Karpas-422 (cell line): ENCODE data around the gene TOR1A. TPM values are rescaled to one million over a fixed set of nuclear protein-coding genes. Genes with fewer than 3 reads are reported as not detected.
A peak's percentile ranks its signal among the peaks of the same experiment; 100 is the strongest.

Experiments
- DNase-seq: peaks from one replicate; pipeline ENCODE4 v3.0.0-alpha.2; 2015
- H2AFZ ChIP-seq: fragments of 200-600 bp; sonication (generic); 2 replicates; pipeline ENCODE4 v1.6.1; 2014; ENCODE audit warnings: antibody characterized with exemption, low read length, mixed read lengths
- H3K27ac ChIP-seq: fragments of 200-600 bp; sonication (generic); 2 replicates; pipeline ENCODE4 v1.5.1; 2014; ENCODE audit warnings: mild to moderate bottlenecking, low read length, moderate library complexity
- H3K27me3 ChIP-seq: fragments of 200-600 bp; sonication (generic); 2 replicates; pipeline ENCODE4 v1.6.1; 2014; ENCODE audit warnings: low read length, mixed read lengths
- H3K36me3 ChIP-seq: fragments of 200-600 bp; sonication (generic); 2 replicates; pipeline ENCODE4 v1.6.1; 2014; ENCODE audit warnings: low read length, mixed read lengths; ENCODE audit not compliant: insufficient read depth
- H3K4me1 ChIP-seq: fragments of 200-600 bp; sonication (generic); 2 replicates; pipeline ENCODE4 v1.6.1; 2014; ENCODE audit warnings: mild to moderate bottlenecking, low read length, mixed read lengths
- H3K4me2 ChIP-seq: fragments of 200-600 bp; sonication (generic); 2 replicates; pipeline ENCODE4 v1.6.1; 2014; ENCODE audit warnings: low read length, low read depth, mild to moderate bottlenecking; ENCODE audit not compliant: poor library complexity, severe bottlenecking
- H3K4me3 ChIP-seq: fragments of 200-600 bp; sonication (generic); 2 replicates; pipeline ENCODE4 v1.5.1; 2014; ENCODE audit warnings: mild to moderate bottlenecking, antibody characterized with exemption, low read length, mixed read lengths
- H3K79me2 ChIP-seq: fragments of 200-600 bp; sonication (generic); 2 replicates; pipeline ENCODE4 v1.6.1; 2014; ENCODE audit warnings: mild to moderate bottlenecking, low read length, mixed read lengths
- H3K9ac ChIP-seq: fragments of 200-600 bp; sonication (generic); 2 replicates; pipeline ENCODE4 v1.6.0; 2014; ENCODE audit warnings: low read length
- H3K9me2 ChIP-seq: fragments of 200-600 bp; sonication (generic), shearing (Covaris generic); replicated peaks from 2 replicates; pipeline ENCODE4 v1.6.0; 2014; ENCODE audit warnings: mild to moderate bottlenecking, low read length, moderate library complexity; ENCODE audit not compliant: insufficient read depth
- H3K9me3 ChIP-seq: fragments of 300-700, 200-600 bp; sonication (generic); 2 replicates; pipeline ENCODE4 v1.6.1; 2014; ENCODE audit warnings: low read length, mixed read lengths
- H4K20me1 ChIP-seq: fragments of 200-600 bp; sonication (generic); 2 replicates; pipeline ENCODE4 v1.6.1; 2014; ENCODE audit warnings: mild to moderate bottlenecking, antibody characterized with exemption, low read length, low read depth; ENCODE audit not compliant: insufficient read depth
- total RNA-seq: library from RNA; depleted of rRNA; stranded (reverse); fragments of >200 nt; shearing (Covaris generic); gene quantifications from 2 replicates; pipeline ENCODE4 v1.2.3, GENCODE V29; 2014; ENCODE audit warnings: low replicate concordance

TOR1A gene
- total RNA-seq, 1 experiment from 2014 or later: 53.1 TPM

DNA sequence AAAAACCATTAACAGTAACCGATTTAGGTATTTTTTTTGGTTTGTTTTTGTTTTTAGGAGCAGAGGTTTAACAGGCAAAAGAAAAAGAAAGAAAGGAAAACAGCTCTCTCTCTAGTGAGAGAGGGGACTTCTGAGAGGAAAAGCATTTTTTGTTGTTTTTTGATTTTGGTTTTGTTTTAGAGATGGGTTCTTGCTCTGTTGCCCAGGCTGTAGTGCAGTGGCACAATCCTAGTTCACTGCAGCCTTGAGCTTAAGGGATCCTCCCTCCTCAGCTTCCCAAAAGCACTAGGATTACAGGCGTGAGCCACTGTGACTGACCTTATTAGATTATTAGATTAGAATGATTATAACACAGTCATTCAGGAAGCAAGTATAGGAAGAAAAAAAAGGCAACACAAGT is 21.4 kb upstream of the TOR1A start:
- peaks cover 8% of the 10 kb centered on the region for H3K4me1 ChIP-seq
- DNase-seq: no peak
- no peaks in the 10 kb centered on the region for H3K36me3 ChIP-seq
- no peak overlapping the region for H3K4me3 ChIP-seq
- H4K20me1 ChIP-seq: no peaks in the 10 kb centered on the region
- no peak overlapping the region for H3K4me2 ChIP-seq
- no peaks in the 10 kb centered on the region for H3K9me3 ChIP-seq
- no peak overlapping the region for H2AFZ ChIP-seq
- H3K27me3 ChIP-seq: no peaks in the 10 kb centered on the region
- H3K27ac ChIP-seq: 0 out of 2 replicates have a peak overlapping the region, but pooled peaks have one; percentile 2
- no peak overlapping the region for H3K9ac ChIP-seq
- H3K9me2 ChIP-seq: no peaks in the 10 kb centered on the region
- peaks cover 27% of the 10 kb centered on the region for H3K79me2 ChIP-seq

DNA sequence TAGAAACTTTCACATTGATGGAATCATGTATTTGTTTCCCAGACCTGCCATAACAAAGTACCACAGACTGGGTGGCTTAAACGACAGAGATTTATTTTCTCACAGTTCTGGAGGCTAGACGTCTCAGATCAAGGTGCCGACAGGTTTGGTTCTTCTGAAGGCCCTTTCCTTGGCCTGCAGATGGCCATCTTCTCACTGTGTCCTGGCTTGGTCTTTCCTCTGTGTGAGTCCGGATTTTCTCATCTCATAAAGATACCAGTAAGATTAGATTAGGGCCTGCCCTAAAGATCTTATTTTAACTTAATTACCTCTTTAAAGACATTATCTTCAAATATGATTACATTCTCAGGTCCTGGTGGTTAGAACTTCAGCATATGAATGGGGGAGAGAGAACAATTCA is 17.1 kb upstream of the TOR1A start:
- Histone ChIP-seq H3K4me1 (peaks cover 40% of the 10 kb centered on the region), H3K79me2 (peaks cover 63% of the 10 kb centered on the region), H3K4me3 (no peak overlapping the region), H3K27ac (no peak overlapping the region), H3K9me2 (no peaks in the 10 kb centered on the region), H3K9me3 (no peaks in the 10 kb centered on the region), H2AFZ (no peak overlapping the region), H3K9ac (no peak overlapping the region), H3K27me3 (no peaks in the 10 kb centered on the region), H4K20me1 (no peaks in the 10 kb centered on the region), H3K4me2 (no peak overlapping the region), H3K36me3 (no peaks in the 10 kb centered on the region)
- DNase-seq: no peak

DNA sequence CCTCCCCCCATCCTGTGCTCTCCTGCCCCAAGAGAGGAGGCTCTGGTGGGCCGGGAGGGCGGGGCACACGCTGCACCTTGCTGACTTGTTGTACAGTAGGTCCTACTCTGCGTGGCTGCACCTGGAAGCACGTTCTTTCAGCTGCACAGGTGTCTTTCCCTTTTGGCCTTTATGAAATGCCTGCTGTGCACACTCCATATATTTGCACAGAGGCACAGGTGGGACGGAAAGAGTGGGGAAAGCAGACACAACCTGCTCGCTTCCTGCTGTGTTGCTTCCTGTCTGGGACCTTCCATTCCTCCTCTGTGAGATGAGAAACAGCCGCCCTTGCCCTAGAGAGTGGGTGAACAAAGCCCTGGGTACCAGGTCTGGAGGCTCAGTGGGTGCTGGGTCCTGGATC is 16.1 kb upstream of the TOR1A start:
- Histone ChIP-seq H3K4me3 (no peak overlapping the region), H4K20me1 (no peaks in the 10 kb centered on the region), H3K4me1 (peaks cover 40% of the 10 kb centered on the region), H2AFZ (no peak overlapping the region), H3K27ac (no peak overlapping the region), H3K9ac (no peak overlapping the region), H3K79me2 (peaks cover 67% of the 10 kb centered on the region), H3K4me2 (no peak overlapping the region), H3K9me3 (no peaks in the 10 kb centered on the region), H3K27me3 (no peaks in the 10 kb centered on the region), H3K9me2 (no peaks in the 10 kb centered on the region), H3K36me3 (no peaks in the 10 kb centered on the region)
- DNase-seq: no peak

DNA sequence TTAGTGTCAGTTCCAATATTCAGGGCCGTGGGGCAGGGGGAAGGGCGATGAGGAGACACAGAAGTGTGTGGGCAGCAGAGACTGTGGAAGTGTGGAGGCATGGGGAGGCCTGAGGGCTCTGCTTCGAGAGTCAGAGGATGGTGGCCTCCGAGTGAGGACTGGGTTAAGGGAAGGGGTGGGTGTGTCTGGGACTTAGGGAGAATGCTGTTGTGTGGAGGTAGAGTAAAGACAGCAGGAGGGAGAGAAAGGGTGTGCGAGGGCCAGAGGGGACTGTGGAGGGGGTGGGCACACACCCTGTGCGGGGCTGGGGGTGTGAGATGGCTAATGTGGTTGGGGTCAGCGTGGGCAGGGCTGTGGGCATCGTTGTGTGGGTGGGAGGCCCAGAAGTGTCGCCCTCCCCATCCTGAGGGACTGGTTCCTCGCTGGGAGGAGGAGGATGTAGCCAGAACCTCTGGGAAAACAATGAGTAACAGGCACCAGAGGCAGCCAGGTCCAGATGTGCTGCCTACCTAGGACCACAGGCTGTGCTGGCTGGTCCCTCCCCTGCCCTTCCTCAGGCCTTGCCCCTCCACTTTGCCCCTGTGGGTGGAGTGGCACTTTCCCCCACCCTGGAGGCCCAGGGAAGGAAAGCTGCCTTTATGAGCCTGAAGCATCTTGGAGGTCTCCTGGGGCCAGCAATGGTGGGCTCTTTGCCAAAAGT is 15.5 kb upstream of the TOR1A start:
- no peak for DNase-seq
- H3K9me3 ChIP-seq: no peaks in the 10 kb centered on the region
- H3K36me3 ChIP-seq: no peaks in the 10 kb centered on the region
- no peaks in the 10 kb centered on the region; the same call in 1 of the 2 replicates for H4K20me1 ChIP-seq
- no peak overlapping the region for H3K4me3 ChIP-seq
- H3K79me2 ChIP-seq: peaks cover 73% of the 10 kb centered on the region
- H3K9me2 ChIP-seq: no peaks in the 10 kb centered on the region
- no peaks in the 10 kb centered on the region for H3K27me3 ChIP-seq
- no peak overlapping the region for H2AFZ ChIP-seq
- peaks cover 40% of the 10 kb centered on the region for H3K4me1 ChIP-seq
- H3K27ac ChIP-seq: no peak overlapping the region
- H3K9ac ChIP-seq: no peak overlapping the region
- no peak overlapping the region for H3K4me2 ChIP-seq

DNA sequence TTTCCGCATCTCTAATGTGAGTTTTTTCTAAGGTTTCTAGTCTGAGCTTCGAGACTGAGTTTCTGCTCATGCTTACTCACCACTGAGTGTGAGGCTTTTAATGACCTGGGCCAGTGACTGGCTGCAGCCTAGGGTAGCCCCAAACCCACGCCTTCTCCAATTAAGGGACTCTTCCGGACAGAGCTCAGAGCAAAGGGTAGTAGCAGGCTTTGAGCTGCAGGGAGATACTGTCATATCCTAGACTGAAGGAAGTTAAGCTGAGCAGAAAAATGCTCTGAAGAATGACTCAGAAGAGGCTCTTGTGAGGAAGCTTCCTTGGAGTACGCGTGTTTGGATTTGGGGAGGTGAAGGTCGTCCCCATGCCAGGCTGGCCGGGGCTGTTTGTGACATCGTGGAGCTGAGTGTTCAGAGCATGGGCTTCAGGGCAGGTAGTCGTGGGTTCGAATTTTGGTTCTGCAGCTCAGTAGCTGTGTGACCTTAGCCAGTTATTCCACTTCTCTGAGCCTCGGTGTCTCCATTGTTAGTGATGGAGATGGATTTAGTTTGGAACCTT is 14.8 kb upstream of the TOR1A start:
- Histone ChIP-seq H3K4me1 (peaks cover 39% of the 10 kb centered on the region), H4K20me1 (peaks cover 2% of the 10 kb centered on the region; the same call in 1 of the 2 replicates), H3K27me3 (no peaks in the 10 kb centered on the region), H3K36me3 (no peaks in the 10 kb centered on the region; the same call in 1 of the 2 replicates), H3K4me2 (no peak overlapping the region), H3K79me2 (peaks cover 78% of the 10 kb centered on the region), H3K4me3 (no peak overlapping the region), H3K9me2 (no peaks in the 10 kb centered on the region), H2AFZ (no peak overlapping the region), H3K9me3 (no peaks in the 10 kb centered on the region), H3K9ac (no peak overlapping the region), H3K27ac (no peak overlapping the region)
- no peak for DNase-seq

DNA sequence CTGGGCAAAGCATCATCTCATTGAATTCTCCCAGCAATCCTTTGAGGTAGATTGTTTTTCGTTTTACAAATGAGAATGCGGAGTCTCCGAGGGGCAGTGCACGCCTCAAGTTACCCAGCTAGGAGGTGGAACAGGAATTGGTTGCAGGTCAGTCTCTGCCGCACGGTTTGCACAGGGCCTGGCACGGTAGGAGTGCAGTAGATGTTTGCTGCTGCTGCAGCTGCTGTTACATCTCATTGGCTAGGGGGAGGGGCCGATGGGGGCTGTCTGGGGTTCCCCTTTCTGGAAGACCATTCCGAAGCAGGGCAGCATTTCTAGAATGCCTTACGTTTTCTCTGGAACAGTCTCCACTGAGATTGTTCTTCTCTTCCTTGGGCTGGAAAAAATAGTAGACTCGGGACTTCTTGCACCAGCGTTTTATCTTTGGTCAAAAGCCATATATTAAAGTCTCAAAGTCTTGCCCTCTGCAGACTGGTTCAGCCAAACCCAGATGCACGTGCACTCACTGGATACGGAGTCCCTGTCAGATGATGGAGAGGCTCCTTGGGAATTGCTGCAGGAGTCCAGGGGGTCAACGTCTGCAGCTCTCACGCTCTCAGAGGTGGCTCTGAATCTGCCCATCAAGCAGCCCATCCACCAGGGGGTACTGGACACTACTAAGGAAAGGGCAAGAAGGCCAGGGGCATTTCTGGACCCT is 12.5 kb upstream of the TOR1A start:
- peaks cover 74% of the 10 kb centered on the region for H3K79me2 ChIP-seq

DNA sequence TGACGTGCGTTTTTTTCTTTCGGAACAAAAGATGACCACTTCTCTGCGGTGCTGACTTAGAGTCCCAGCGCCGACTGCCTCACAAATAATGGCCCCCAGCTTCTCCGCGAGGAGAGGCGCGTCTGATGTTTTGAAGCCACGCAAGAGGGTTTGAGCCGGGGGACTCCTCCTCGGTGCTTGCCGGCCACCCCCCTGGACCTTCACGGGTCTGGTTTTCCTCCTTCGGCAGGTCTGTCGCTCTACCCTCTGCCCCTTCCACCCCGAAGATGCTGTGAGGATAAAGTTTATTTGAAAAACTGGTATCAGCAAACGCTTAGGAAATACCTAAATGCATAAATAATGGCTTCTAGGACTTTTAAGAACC is 11.9 kb upstream of the TOR1A start:
- Histone ChIP-seq H3K27me3 (no peaks in the 10 kb centered on the region), H3K4me2 (peak overlapping the region; percentile 77), H3K9me2 (no peaks in the 10 kb centered on the region), H3K4me1 (peaks cover 43% of the 10 kb centered on the region), H3K27ac (peak overlapping the region; percentile 53), H3K79me2 (peaks cover 68% of the 10 kb centered on the region), H3K36me3 (peaks cover 20% of the 10 kb centered on the region; the same call in 1 of the 2 replicates), H2AFZ (0 out of 2 replicates have a peak overlapping the region, but pooled peaks have one; percentile 28), H3K4me3 (peak overlapping the region; percentile 99), H3K9ac (peak overlapping the region; percentile 86), H3K9me3 (no peaks in the 10 kb centered on the region), H4K20me1 (peaks cover 8% of the 10 kb centered on the region; the same call in 1 of the 2 replicates)
- DNase-seq: peak; percentile 69

More for the DNA sequence above, 12.5 kb upstream of the TOR1A start:
- Histone ChIP-seq H3K4me2 (peak overlapping the region; percentile 77), H3K9me2 (no peaks in the 10 kb centered on the region), H3K4me1 (peaks cover 43% of the 10 kb centered on the region), H4K20me1 (peaks cover 8% of the 10 kb centered on the region; the same call in 1 of the 2 replicates), H3K27me3 (no peaks in the 10 kb centered on the region), H3K9ac (peak overlapping the region; percentile 86), H3K9me3 (no peaks in the 10 kb centered on the region), H2AFZ (no peak overlapping the region), H3K27ac (peak overlapping the region; percentile 53), H3K36me3 (peaks cover 17% of the 10 kb centered on the region; the same call in 1 of the 2 replicates), H3K4me3 (peak overlapping the region; percentile 99)
- peak; percentile 87 for DNase-seq
